Measurements from ENCODE around the gene PEX14. TPM values are rescaled to one million over a fixed set of nuclear protein-coding genes. Genes with fewer than 3 reads are reported as not detected.

PEX14 gene
- polyA plus RNA-seq, 1 donor (not counting 4 experiments of a cell fraction or from before 2014, with no cell fraction given) = 8.4 TPM

GRCh38 chr1:10631121-10631810, 156.5 kb downstream of the PEX14 start:
- H4K20me1 ChIP-seq (ENCODE audit: control insufficient read depth, extremely low read depth, insufficient read depth, low read length) = no peaks in the 10 kb centered on the region
- H3K9me1 ChIP-seq (ENCODE audit: control insufficient read depth, extremely low read depth, insufficient read depth, low read length) = no peaks in the 10 kb centered on the region
- H3K9me3 ChIP-seq (ENCODE audit: control insufficient read depth, low read depth, low read length) = no peaks in the 10 kb centered on the region
- no peak overlapping the region for H3K4me3 ChIP-seq (ENCODE audit: control insufficient read depth in 2 of 3, extremely low read depth in 1 of 3, insufficient read depth in 2 of 3, low read depth in 1 of 3, low read length in 3 of 3)
- peaks cover 25% of the 10 kb centered on the region for H3K4me1 ChIP-seq (ENCODE audit: control insufficient read depth, extremely low read depth, insufficient read depth, low read length)
- dilution Hi-C loops (cut with MboI; ENCODE audit: extremely low pct_ligation_motif_present, low sequenced_read_pairs) = no loop called here
- no peak overlapping the region for H2AFZ ChIP-seq (ENCODE audit: control insufficient read depth, low read length)
- H3K4me2 ChIP-seq (ENCODE audit: control insufficient read depth, extremely low read depth, insufficient read depth, low read depth, low read length) = no peak overlapping the region
- no peak overlapping the region for H3K9ac ChIP-seq (ENCODE audit: control insufficient read depth, extremely low read depth, insufficient read depth, low read length)
- FAIRE-seq (no peak), DNase-seq (ENCODE audit: low read depth, low spot score) (no peak)
- peaks cover 0 to 3% of the 10 kb centered on the region in 2 experiments for H3K36me3 ChIP-seq (ENCODE audit: control insufficient read depth in 2 of 2, extremely low read depth in 1 of 2, insufficient read depth in 2 of 2, low read length in 2 of 2)
- no peaks in the 10 kb centered on the region for H3K79me2 ChIP-seq (ENCODE audit: control insufficient read depth, insufficient read depth, low read length)
- no peak overlapping the region for H3K27ac ChIP-seq (ENCODE audit: control insufficient read depth, insufficient read depth, low read length)
- no peaks in the 10 kb centered on the region for H3K27me3 ChIP-seq (ENCODE audit: control insufficient read depth, extremely low read depth, insufficient read depth, low read length)
- TF ChIP-seq EZH2 (IDR thresholded peaks at IDR 0.05; ENCODE audit: low read length) = no peak
- no peak for TF ChIP-seq CTCF (optimal IDR thresholded peaks at IDR 0.05 in 1 of 3, IDR thresholded peaks at IDR 0.05 in 1 of 3, conservative IDR thresholded peaks at IDR 0.05 in 1 of 3; ENCODE audit: extremely low read depth in 1 of 3, insufficient read depth in 2 of 3, low read length in 3 of 3)

GRCh38 chr1:10631811-10632593, 157.3 kb downstream of the PEX14 start:
- FAIRE-seq = no peak

More at GRCh38 chr1:10631811-10632593, 157.3 kb downstream of the PEX14 start:
- no peaks in the 10 kb centered on the region for H3K9me3 ChIP-seq (ENCODE audit: control insufficient read depth, low read depth, low read length)
- H3K9ac ChIP-seq (ENCODE audit: control insufficient read depth, extremely low read depth, insufficient read depth, low read length) = no peak overlapping the region
- H3K9me1 ChIP-seq (ENCODE audit: control insufficient read depth, extremely low read depth, insufficient read depth, low read length) = no peaks in the 10 kb centered on the region
- TF ChIP-seq CTCF (optimal IDR thresholded peaks at IDR 0.05 in 1 of 3, IDR thresholded peaks at IDR 0.05 in 1 of 3, conservative IDR thresholded peaks at IDR 0.05 in 1 of 3; ENCODE audit: extremely low read depth in 1 of 3, insufficient read depth in 2 of 3, low read length in 3 of 3) = no peak
- no peak for TF ChIP-seq EZH2 (IDR thresholded peaks at IDR 0.05; ENCODE audit: low read length)
- DNase-seq (ENCODE audit: low read depth, low spot score) = no peak
- peaks cover 31% of the 10 kb centered on the region for H3K4me1 ChIP-seq (ENCODE audit: control insufficient read depth, extremely low read depth, insufficient read depth, low read length)
- H3K4me3 ChIP-seq (ENCODE audit: control insufficient read depth in 2 of 3, extremely low read depth in 1 of 3, insufficient read depth in 2 of 3, low read depth in 1 of 3, low read length in 3 of 3) = no peak overlapping the region
- no peaks in the 10 kb centered on the region for H3K27me3 ChIP-seq (ENCODE audit: control insufficient read depth, extremely low read depth, insufficient read depth, low read length)
- H3K27ac ChIP-seq (ENCODE audit: control insufficient read depth, insufficient read depth, low read length) = no peak overlapping the region
- H3K36me3 ChIP-seq (ENCODE audit: control insufficient read depth in 2 of 2, extremely low read depth in 1 of 2, insufficient read depth in 2 of 2, low read length in 2 of 2) = peaks cover 0 to 3% of the 10 kb centered on the region in 2 experiments
- H3K4me2 ChIP-seq (ENCODE audit: control insufficient read depth, extremely low read depth, insufficient read depth, low read depth, low read length) = no peak overlapping the region
- no peaks in the 10 kb centered on the region for H4K20me1 ChIP-seq (ENCODE audit: control insufficient read depth, extremely low read depth, insufficient read depth, low read length)
- H2AFZ ChIP-seq (ENCODE audit: control insufficient read depth, low read length) = no peak overlapping the region
- dilution Hi-C loops (cut with MboI; ENCODE audit: extremely low pct_ligation_motif_present, low sequenced_read_pairs) = no loop called here
- H3K79me2 ChIP-seq (ENCODE audit: control insufficient read depth, insufficient read depth, low read length) = no peaks in the 10 kb centered on the region

All from keratinocyte (primary cell).